GM23338 (cell line): ENCODE results near the gene SIRPG.

Experiments
- CTCF ChIP-seq, 2 experiments: fragments of 200-600 bp in 1 of 2; sonication (generic) in 1 of 2; conservative IDR thresholded peaks; 2 replicates each; pipeline versions ENCODE4 v1.5.1 to v1.6.1; 2016 to 2017; ENCODE audit warnings: antibody characterized with exemption in 2 of 2, low read depth in 2 of 2, mild to moderate bottlenecking in 2 of 2, moderate library complexity in 1 of 2
- ETS1 ChIP-seq: IDR thresholded peaks from 2 replicates; pipeline ENCODE4 v1.6.1; 2016; ENCODE audit warnings: antibody characterized with exemption
- EZH2 ChIP-seq: fragments of 200-600 bp; sonication (generic); IDR thresholded peaks from one replicate; pipeline ENCODE4 v1.8.0; 2017; ENCODE audit warnings: antibody characterized with exemption, mild to moderate bottlenecking, low read depth; ENCODE audit not compliant: unreplicated experiment
- EZH2phosphoT487 ChIP-seq: fragments of 200-600 bp; sonication (generic); IDR thresholded peaks from one replicate; pipeline ENCODE4 v1.8.1; 2018; ENCODE audit warnings: antibody characterized with exemption; ENCODE audit not compliant: unreplicated experiment
- JUNB ChIP-seq: IDR thresholded peaks from one replicate; pipeline ENCODE4 v1.6.1; 2016; ENCODE audit warnings: antibody characterized with exemption; ENCODE audit not compliant: unreplicated experiment
- NANOG ChIP-seq: IDR thresholded peaks from 2 replicates; pipeline ENCODE4 v1.6.1; 2016; ENCODE audit warnings: antibody characterized with exemption, borderline replicate concordance
- POLR2AphosphoS5 ChIP-seq: IDR thresholded peaks from 2 replicates; pipeline ENCODE4 v1.6.1; 2016; ENCODE audit warnings: antibody characterized with exemption, low read depth
- REST ChIP-seq: IDR thresholded peaks from one replicate; pipeline ENCODE4 v1.6.1; 2018; ENCODE audit warnings: antibody characterized with exemption; ENCODE audit not compliant: unreplicated experiment
- STAT1 ChIP-seq: IDR thresholded peaks from one replicate; pipeline ENCODE4 v1.6.1; 2016; ENCODE audit warnings: antibody characterized with exemption; ENCODE audit not compliant: unreplicated experiment
- ZNF462 ChIP-seq: fragments of 250-450 bp; sonication (Bioruptor Pico); IDR thresholded peaks from 2 replicates; pipeline ENCODE4 v1.5.0; 2020; ENCODE audit warnings: mild to moderate bottlenecking, moderate library complexity

DNA sequence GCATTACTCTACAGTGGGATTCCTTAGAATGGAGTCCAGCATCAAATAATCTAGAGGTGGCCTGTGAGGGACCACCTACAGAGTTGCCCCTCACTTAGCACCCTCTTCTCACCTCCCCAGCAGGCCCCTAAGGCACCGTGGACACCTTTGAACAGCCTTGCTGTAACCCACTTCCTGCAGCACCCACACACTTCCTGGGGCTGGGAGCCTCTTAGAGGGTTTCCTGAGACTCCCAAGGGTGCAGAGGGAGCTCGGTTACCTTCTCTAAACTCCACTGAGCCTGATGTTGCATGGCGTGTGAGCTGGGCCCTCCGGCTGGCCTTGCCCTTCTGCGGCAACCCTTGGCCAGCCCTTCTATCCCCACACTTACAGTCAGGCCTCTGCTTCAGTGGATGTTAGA, 7.3 kb upstream of the SIRPG start:
- TF ChIP-seq CTCF (conservative IDR thresholded peaks at IDR 0.05; ENCODE audit: low read depth in 2 of 2) (no peak), EZH2 (no peak), REST (no peak), POLR2AphosphoS5 (no peak), EZH2phosphoT487 (no peak), JUNB (no peak), STAT1 (no peak), ZNF462 (CRISPR knock-in tag) (no peak), NANOG (no peak), ETS1 (no peak)
